GM21619 (cell line): ENCODE results near the gene TM9SF3.
"Not testable (repeated sequence)": the region's sequence is repeated elsewhere in the genome, so short reads cannot be mapped to it uniquely, and the experiment has no call there.

Experiments
- ATAC-seq: cut with Tn5 transposase; IDR thresholded peaks from one replicate; pipeline ENCODE4 v1.9.1; 2021; ENCODE audit not compliant: unreplicated experiment

The TM9SF3 gene

GRCh38 chr10:96600337-96600736 lies 13.5 kb upstream of the TM9SF3 start:
- no peak for ATAC-seq

GRCh38 chr10:96598846-96599245 lies 12.0 kb upstream of the TM9SF3 start:
- no peak for ATAC-seq

DNA sequence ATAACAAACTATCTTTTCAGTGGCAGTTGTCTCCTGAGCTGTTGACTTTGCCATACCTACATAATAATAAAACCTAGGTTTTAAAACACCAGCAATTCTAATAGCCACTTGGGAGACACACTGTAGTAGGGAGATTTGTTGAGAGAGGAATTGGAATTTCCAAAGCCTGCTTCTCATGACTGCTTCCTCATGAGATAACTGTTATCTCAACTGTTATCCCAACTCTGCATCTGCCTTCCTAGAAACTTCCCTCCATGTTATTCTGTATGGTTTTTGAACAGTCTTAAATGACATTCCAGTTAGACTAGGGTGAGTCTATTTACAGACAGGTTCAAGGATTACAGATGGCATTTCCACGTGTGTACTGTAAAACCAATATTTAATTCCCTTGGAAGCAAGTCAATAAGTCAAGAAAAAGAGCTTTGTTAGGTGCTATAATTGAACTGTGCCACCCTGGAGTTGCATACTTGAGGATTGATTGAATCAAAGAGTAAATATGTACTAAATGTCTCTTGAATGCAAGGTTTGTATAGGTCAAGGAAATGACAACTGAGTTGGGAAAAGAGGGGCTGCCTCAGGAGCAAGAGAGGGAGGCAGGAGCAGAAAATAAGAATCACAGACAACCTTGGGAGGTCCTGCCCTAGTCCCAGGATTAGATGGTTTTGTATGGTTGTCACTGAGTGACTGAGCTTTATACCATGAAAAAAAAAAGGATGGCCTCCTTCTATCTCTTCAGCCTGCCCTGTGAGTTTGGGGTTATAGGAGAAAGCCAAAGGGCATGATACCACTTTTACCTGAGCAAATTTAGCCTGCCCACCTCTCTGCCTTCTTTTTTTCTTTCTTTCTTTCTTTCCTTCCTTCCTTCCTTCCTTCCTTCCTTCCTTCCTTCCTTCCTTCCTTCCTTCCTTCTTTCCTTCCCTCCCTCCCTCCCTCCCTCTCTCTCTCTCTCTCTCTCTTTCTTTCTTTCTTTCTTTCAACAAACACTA lies 9.9 kb upstream of the TM9SF3 start:
- no peak for ATAC-seq

GRCh38 chr10:96595741-96596140 lies 8.9 kb upstream of the TM9SF3 start:
- no peak for ATAC-seq

- ATAC-seq, result no peak
Observed at GRCh38 chr10:96591946-96592345, 5.1 kb upstream of the TM9SF3 start.

DNA sequence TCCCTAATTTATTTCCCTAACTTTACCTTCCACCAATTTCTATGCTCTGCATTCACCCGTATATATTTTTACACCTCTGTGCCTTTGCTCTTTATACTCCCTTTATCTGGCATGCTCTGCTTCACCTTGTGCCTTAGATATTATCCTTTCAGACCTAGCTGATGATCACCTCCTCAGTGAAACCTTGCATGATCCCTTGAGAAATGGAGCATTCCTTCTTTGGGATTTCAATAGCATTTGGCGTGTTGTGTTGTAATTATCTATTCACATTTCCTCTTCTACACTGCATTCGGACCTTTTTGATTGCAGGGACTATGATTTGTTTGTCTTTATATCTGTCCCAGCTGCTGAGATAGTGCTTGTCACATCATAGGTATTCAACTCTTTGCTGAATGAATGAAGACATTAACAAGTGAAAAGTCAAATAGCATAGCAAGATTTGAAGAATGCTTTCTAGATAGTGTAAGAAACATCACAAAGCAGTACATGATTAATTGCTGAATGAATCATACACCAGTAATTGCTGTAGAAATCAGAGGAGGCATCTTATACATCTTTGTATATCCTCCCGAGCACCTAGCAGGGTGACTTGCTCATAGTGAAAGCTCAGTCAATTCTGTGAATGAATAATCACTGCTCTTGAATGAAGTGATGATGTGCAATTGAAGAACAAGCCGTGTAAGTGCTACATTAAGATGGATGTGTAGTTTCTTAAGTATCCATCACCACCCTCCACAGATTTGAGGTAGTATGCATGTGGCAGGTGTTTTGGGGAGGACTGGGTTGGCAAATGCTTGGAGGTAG lies 2.0 kb upstream of the TM9SF3 start:
- peak; percentile 48 for ATAC-seq

DNA sequence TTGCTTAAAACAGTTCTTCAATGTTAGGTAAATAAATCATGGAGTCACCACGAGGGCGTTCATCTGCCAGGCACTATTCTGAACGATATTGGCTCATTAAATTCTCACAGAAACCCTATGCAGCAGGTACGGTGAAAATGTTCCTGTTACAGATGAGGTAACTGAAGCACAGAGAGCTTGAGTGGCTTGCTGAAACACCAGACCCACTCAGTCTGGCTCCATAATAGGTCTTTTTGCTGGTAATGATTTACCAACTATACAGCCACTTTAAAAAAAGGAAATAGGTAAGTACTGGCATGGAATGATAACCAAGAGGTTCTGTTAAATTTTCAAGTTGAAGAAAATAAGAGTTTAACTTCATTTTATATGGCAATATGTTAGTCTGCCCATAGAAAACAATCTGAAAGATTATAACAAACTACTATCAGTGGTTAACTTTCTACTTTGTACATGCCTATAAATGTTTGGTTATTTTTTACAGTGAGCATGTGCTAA lies 1.3 kb upstream of the TM9SF3 start:
- peak; percentile 23 for ATAC-seq

- ATAC-seq, result no peak
Observed at GRCh38 chr10:96587264-96588059, 650 bp upstream of the TM9SF3 start.

GRCh38 chr10:96585736-96586418 lies 935 bp downstream of the TM9SF3 start:
- ATAC-seq, result peak; percentile 9

- no peak for ATAC-seq
Observed at GRCh38 chr10:96584474-96584873, 2.3 kb downstream of the TM9SF3 start.

DNA sequence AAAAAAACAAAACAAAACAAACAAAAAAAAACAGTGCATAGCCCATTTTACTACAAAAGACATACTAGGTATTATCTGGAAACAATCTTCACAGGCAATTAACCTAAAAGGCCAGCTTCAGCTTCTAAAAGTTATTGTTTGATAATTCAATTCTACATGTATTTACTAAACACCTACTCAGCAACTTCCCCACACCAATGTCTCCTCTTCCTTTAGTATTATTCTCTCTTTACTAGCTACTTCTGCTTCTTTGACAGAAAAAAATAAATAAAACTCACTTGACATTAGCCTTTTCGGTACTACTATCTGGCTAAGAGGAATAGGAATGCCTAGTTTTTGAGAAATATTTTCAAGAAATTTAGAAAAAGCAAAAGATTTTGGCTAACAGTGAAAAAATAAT lies 2.8 kb downstream of the TM9SF3 start:
- no peak for ATAC-seq

DNA sequence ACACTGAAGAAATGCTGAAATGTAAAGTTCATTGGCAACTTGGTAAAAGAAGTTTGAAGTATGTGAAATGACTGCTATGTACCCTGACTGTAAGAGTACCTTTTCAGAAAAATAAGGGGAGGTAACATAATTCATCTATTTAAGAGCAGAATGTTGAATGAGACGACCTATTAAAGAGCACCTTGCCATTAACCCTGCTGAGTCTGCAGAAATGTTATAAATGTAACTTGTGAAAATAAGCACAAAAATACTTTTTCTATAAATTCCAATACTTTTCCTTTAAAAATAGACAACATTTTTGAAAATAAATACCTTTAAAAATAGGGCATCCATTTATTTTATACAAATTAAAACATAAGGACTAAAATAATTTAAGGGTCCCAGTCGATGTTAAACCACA lies 7.7 kb downstream of the TM9SF3 start:
- ATAC-seq, result no peak

DNA sequence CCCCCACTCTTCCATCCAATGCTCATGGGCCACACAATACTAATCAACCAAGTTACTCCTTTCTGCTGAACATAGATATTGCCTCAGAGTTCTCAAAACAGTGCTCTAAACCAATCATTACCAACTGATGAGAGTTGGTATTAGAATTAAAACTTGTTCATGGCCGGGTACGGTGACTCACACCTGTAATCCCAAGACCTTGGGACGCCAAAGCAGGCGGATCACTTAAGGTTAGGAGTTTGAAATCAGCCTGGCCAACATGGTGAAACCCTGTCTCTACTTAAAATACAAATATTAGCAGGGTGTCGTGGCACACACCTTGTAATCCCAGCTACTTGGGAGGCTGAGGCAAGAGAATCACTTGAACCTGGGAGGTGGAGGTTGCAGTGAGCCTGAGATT lies 8.2 kb downstream of the TM9SF3 start:
- no peak for ATAC-seq

DNA sequence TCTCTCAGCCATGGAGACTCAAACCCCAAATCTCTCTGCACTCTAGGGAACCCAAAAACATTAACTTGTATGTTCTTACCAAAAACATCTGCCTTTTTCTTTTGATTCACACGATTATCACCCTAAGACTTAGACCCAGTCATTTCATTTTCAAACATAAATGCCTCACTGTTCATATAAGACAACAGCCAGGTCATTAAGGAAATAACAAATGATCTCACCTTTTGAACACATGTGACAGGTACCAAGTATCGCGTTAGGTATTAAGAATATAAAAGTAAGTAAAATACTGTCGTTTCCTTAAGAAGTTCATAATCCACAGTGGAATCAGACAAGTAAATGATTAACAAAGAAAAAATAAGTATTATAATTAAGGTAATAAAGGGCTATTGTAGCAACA lies 8.8 kb downstream of the TM9SF3 start:
- no peak for ATAC-seq

DNA sequence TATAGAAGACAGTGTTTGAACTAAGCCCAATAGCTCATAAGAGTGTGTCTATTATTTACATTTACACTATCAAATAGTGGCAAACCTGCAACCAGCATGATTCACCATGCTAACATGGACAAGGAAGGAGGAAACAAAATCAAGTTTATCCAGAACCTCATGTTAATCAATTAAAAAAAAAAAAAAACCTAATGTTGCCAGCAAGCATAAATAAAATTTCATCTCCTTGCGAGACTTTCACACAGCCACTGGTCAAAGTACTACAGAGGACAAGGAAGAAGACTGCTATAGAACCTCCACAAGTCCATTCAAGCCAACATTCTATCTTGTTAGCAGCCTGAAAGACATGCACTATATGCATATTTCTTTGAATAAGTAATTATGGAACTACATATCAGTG lies 9.7 kb downstream of the TM9SF3 start:
- ATAC-seq, result no peak

DNA sequence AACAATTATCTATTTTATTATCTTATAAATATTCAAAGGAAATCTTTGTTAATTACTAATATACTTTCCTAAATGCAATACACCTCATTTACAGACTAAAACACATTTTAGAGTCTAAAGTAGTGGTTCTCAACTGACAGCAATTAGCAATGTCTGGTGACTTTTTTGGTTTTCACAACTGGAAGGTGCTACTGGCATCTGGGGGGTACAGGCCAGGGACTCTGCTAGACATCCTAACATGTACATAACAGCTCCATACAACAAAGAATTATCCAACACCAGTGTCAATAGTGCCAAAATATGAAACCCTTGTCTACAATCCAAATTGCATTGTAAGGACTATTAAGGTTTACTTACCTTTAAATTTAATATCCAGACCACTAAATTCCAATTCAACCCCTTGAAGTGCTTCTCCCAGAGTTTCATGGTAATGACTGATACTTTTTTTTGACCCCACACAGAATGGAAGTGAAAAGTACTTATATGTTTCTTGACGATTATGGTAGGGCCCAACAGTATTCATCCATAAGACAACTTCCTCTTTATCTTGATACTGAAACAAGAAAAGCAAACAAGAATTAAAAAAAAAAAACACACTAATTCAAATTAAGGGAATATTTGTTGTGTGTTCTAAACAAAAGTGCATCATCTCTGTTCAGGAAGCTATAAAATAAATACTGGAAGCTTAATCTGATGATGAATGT lies 10.4 kb downstream of the TM9SF3 start:
- no peak for ATAC-seq

DNA sequence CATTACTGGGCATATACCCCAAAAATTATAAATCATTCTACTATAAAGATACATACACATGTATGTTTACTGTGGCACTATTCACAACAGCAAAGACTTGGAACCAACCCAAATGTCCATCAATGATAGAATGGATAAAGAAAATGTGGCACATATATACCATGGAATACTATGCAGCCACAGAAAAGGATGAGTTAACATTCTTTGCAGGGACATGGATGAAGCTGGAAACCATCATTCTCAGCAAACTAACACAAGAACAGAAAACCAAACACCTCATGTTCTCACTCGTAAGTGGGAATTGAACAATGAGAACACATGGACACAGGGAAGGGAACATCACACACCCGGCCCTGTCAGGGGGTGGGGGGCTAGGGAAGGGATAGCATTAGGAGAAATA lies 12.2 kb downstream of the TM9SF3 start:
- not testable (repeated sequence) for ATAC-seq

DNA sequence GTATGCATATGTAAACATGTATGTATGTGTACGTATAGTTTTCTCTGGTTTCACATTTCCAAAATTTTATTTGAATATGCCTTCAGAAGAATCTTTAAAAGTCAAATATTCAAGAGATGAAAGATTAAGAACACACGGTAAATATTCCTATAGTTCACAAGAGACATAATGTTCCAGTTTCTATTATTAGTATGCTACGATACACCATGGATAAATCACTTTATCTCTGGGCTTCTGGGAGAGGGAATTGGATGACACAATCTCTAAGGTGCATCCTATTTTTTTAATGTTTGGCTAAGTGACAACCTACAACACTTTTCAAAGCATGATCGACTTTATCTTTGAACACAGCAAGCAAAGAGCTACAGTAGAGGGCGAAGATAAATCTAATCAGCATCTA lies 13.8 kb downstream of the TM9SF3 start:
- ATAC-seq, result no peak

GRCh38 chr10:96570983-96571964 lies 15.5 kb downstream of the TM9SF3 start:
- ATAC-seq, result no peak
